ENCODE measurements around the gene THSD7A. TPM values are rescaled to one million over a fixed set of nuclear protein-coding genes. Genes with fewer than 3 reads are reported as not detected.

THSD7A gene
- total RNA-seq, 1 donor from 2014 or later: 0.26 TPM

DNA sequence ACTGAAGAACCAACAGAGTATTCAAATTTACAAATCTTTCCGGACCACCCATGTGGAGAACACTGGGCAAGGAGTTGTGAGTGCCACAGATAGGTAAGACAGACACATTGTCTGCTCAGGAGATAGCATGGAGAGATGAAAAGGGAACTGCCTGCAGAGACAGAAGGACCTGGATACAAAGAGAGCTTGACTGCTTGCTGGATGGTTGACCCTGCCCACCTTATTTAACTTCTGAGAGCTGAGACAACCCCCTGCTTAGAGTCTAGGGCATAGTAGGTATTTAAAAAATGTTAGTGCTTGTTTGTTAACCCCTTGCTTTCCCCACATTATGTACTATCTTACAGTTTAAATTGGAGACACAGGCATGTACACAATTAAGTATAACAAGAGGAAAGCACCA is 314.1 kb downstream of the THSD7A start:
- H3K4me3 ChIP-seq (ENCODE audit: low read depth, low read length): no peak overlapping the region
- no peaks in the 10 kb centered on the region for H3K27me3 ChIP-seq (ENCODE audit: control insufficient read depth, insufficient read depth, low read length)
- DNase-seq (ENCODE audit: low read depth) (no peak), FAIRE-seq (no peak)
- no peaks in the 10 kb centered on the region for H3K36me3 ChIP-seq (ENCODE audit: control insufficient read depth, insufficient read depth, low read length)
- TF ChIP-seq, protein P1, sequence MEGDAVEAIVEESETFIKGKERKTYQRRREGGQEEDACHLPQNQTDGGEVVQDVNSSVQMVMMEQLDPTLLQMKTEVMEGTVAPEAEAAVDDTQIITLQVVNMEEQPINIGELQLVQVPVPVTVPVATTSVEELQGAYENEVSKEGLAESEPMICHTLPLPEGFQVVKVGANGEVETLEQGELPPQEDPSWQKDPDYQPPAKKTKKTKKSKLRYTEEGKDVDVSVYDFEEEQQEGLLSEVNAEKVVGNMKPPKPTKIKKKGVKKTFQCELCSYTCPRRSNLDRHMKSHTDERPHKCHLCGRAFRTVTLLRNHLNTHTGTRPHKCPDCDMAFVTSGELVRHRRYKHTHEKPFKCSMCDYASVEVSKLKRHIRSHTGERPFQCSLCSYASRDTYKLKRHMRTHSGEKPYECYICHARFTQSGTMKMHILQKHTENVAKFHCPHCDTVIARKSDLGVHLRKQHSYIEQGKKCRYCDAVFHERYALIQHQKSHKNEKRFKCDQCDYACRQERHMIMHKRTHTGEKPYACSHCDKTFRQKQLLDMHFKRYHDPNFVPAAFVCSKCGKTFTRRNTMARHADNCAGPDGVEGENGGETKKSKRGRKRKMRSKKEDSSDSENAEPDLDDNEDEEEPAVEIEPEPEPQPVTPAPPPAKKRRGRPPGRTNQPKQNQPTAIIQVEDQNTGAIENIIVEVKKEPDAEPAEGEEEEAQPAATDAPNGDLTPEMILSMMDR (IDR thresholded peaks at IDR 0.05; ENCODE audit: insufficient read depth, low read length, severe bottlenecking): no peak

DNA sequence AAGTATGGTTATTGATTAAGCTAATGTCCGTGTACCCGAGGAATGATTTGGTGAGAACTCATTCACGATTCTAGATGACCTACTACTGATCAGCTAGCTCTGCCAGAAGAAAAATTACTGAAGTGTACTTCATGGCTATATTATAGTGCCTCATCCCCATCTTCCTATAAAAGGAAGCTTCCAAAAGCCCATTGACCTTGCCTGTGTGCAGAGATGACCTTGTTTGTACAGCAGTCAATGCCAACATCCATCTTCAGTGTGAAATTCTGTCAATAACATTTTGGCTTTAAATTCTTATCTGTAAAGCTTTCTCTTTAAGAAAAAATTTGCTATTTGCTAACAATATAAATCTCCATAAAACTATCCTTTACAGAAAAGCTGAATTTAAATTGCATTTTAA is 315.7 kb downstream of the THSD7A start:
- TF ChIP-seq, protein P1 (IDR thresholded peaks at IDR 0.05; ENCODE audit: insufficient read depth, low read length, severe bottlenecking): no peak
- no peak for DNase-seq (ENCODE audit: low read depth)
- FAIRE-seq: no peak
- Histone ChIP-seq H3K4me3 (ENCODE audit: low read depth, low read length) (no peak overlapping the region), H3K27me3 (ENCODE audit: control insufficient read depth, insufficient read depth, low read length) (no peaks in the 10 kb centered on the region), H3K36me3 (ENCODE audit: control insufficient read depth, insufficient read depth, low read length) (no peaks in the 10 kb centered on the region)

DNA sequence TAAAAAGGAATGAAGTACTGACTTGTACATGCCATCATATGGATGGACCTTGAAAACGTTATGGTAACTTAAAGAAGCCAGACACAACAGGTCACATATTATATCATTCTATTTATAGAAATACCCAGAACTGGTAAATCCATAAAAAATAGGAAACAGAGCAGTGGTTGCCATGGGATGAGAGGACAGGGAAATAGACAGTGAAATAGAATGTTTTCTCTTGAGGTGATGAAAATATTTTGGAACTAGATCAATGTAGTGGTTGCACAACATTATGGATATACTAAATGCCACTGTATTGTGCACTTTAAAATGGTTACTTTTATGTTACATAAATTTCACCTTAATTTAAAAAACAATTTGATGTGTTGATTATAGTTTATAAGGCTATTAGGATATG is 318.5 kb downstream of the THSD7A start:
- TF ChIP-seq, protein P1 (IDR thresholded peaks at IDR 0.05; ENCODE audit: insufficient read depth, low read length, severe bottlenecking): no peak
- H3K4me3 ChIP-seq (ENCODE audit: low read depth, low read length): no peak overlapping the region
- FAIRE-seq: no peak
- DNase-seq (ENCODE audit: low read depth): no peak
- no peaks in the 10 kb centered on the region for H3K27me3 ChIP-seq (ENCODE audit: control insufficient read depth, insufficient read depth, low read length)
- no peaks in the 10 kb centered on the region for H3K36me3 ChIP-seq (ENCODE audit: control insufficient read depth, insufficient read depth, low read length)

DNA sequence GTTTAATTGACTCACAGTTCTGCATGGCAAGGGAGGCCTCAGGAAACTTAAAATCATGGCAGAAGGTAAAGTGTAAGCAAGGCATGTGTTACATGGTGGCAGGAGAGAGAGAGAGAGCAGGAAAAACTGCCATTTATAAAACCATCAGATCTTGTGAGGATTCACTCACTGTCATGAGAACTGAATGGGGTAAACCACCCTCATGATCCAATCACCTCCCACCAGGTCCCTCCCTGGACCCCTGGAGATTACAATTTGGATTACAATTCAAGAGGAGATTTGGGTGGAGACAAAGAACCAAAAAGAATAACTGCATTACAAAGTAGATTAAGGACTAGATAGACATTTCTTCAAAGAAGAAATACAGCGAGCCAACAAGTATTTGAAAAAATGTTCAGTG is 324.1 kb downstream of the THSD7A start:
- TF ChIP-seq, protein P1 (IDR thresholded peaks at IDR 0.05; ENCODE audit: insufficient read depth, low read length, severe bottlenecking): no peak
- H3K27me3 ChIP-seq (ENCODE audit: control insufficient read depth, insufficient read depth, low read length): no peaks in the 10 kb centered on the region
- no peak for FAIRE-seq

DNA sequence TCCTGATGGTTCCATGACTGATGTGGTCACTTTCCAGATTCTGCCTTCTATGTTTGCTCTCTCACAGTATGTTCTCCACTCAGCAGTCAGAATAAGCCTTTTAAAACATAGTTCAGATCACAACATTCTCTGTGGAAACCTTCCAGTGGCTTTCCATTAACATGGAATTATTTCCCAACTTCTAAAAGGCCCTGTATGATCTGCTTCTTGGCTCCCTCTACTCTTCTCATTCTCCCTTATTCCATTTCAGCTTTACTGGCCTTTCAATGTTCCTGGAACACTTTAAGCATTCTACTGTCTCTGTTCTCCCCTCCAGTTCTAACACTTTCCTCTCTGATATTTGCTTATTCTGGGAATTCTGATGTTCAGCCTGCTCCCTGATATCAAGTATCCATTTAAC is 325.6 kb downstream of the THSD7A start:
- Histone ChIP-seq H3K27me3 (ENCODE audit: control insufficient read depth, insufficient read depth, low read length) (no peaks in the 10 kb centered on the region), H3K4me3 (ENCODE audit: low read depth, low read length) (no peak overlapping the region), H3K36me3 (ENCODE audit: control insufficient read depth, insufficient read depth, low read length) (no peaks in the 10 kb centered on the region)
- TF ChIP-seq, protein P1 (IDR thresholded peaks at IDR 0.05; ENCODE audit: insufficient read depth, low read length, severe bottlenecking): no peak
- FAIRE-seq (no peak), DNase-seq (ENCODE audit: low read depth) (no peak)

More for the DNA sequence above, 324.1 kb downstream of the THSD7A start:
- Histone ChIP-seq H3K4me3 (ENCODE audit: low read depth, low read length) (no peak overlapping the region), H3K36me3 (ENCODE audit: control insufficient read depth, insufficient read depth, low read length) (no peaks in the 10 kb centered on the region)
- no peak for DNase-seq (ENCODE audit: low read depth)

DNA sequence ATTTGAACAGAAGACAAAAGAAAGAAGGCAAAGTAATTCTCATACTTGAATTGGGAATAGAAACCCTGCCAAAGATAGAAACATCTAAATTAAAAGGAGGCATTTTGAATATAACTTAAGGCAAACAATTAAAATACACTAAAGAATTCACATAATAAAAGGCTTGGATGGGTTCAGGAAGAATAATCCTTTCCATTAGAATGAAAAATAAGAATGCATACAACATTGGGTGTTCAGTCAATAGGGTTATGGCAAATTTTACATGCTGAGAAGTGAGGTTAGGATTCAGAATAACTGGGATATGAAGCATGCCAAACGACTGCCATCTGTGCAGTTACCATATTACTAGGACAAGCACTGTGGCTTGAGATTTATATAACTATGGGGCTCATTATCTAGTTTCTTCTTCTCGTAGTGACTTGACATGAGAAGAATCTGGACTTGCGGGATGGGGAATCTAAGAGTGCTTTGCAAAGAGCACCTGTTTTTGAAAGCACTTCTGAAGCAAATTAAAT is 326.5 kb downstream of the THSD7A start:
- TF ChIP-seq, protein P1 (IDR thresholded peaks at IDR 0.05; ENCODE audit: insufficient read depth, low read length, severe bottlenecking): no peak
- Histone ChIP-seq H3K27me3 (ENCODE audit: control insufficient read depth, insufficient read depth, low read length) (no peaks in the 10 kb centered on the region), H3K36me3 (ENCODE audit: control insufficient read depth, insufficient read depth, low read length) (no peaks in the 10 kb centered on the region), H3K4me3 (ENCODE audit: low read depth, low read length) (no peak overlapping the region)
- FAIRE-seq: no peak
- DNase-seq (ENCODE audit: low read depth): no peak

Data from bronchial epithelial cell (primary cell).